ENCODE measurements around the gene KLC3.

The KLC3 gene

DNA sequence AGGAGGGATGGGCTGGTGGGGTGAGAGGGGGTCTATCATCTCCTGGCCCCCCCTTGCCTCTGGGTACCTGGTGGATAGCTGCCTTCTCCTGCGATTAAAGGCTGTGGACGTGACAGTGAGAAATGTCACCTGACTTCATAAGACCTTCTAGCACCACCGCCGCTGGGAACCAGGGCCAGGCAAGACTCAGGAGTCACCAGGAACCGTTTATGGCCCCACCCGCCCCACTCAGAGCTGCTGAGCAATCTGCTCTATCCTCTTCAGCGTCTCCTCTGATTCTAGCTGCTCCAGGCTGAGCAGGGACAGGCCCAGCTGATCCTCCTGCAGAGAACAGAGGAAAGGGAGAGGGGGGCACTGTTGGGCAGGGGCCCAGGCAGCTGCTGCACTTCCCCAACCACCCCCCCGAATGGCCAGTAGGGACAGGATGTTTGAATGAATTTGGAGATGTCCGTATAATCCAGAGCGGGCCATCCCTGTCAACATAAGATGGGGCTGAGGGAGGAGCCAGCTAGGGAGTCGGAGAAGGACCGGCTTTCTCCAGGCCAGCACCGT lies 10.9 kb downstream of the KLC3 start:
- no peaks in the 10 kb centered on the region for H3K27me3 ChIP-seq (ENCODE audit: control insufficient read depth, insufficient read depth, low read length)
- no peak overlapping the region for H3K9ac ChIP-seq (ENCODE audit: low read length)
- no peaks in the 10 kb centered on the region for H3K9me3 ChIP-seq (ENCODE audit: control insufficient read depth, low read depth, low read length)
- peaks cover 61% of the 10 kb centered on the region for H3K36me3 ChIP-seq (ENCODE audit: control insufficient read depth, low read depth, low read length)
- no peak overlapping the region for H3K27ac ChIP-seq (ENCODE audit: low read length)
- H3K4me1 ChIP-seq (ENCODE audit: control insufficient read depth, low read depth, low read length) = no peaks in the 10 kb centered on the region
- H3K4me3 ChIP-seq (ENCODE audit: low read length) = no peak overlapping the region

DNA sequence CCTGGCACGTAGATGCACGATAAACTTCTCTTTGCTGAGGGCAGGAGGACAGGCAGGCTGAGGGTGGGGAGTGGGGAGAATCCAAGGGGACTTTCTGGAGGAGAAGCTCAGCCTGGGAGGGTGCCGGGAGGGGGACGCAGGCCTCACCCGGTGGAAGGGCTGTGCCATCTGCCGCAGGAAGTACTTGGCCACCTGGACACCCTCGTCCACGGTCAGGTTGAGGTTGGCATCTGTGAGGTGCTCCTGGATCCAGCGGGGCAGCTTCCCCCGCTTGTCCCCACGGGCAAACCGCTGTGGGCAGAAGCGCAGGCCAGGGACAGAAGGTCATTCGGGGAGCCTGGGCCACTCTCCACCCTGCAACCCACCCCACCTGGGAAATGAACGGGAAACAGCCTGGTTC lies 11.5 kb downstream of the KLC3 start:
- no peak overlapping the region for H3K27ac ChIP-seq (ENCODE audit: low read length)
- no peaks in the 10 kb centered on the region for H3K9me3 ChIP-seq (ENCODE audit: control insufficient read depth, low read depth, low read length)
- no peak overlapping the region for H3K9ac ChIP-seq (ENCODE audit: low read length)
- no peaks in the 10 kb centered on the region for H3K27me3 ChIP-seq (ENCODE audit: control insufficient read depth, insufficient read depth, low read length)
- H3K36me3 ChIP-seq (ENCODE audit: control insufficient read depth, low read depth, low read length) = peaks cover 67% of the 10 kb centered on the region
- no peaks in the 10 kb centered on the region for H3K4me1 ChIP-seq (ENCODE audit: control insufficient read depth, low read depth, low read length)
- H3K4me3 ChIP-seq (ENCODE audit: low read length) = no peak overlapping the region

DNA sequence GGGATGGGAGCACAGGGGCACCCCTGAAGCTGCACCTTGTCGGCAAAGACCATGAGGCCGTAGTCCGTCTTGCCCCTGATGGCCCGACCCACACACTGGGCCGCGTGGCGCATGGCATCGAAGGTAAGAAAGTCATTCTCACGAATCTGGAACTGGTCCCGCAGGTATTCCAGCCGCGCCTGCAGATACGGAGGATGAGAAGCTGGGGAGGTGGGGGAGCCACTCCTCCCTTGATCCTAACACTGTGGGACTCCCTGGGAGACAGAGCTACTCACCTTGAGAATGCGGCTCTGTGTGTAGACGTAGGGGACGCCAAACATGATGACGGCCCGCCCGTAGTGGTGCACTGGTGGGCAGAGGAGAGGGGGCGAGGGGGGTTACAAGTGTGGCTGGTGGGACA lies 11.9 kb downstream of the KLC3 start:
- no peaks in the 10 kb centered on the region for H3K27me3 ChIP-seq (ENCODE audit: control insufficient read depth, insufficient read depth, low read length)
- no peak overlapping the region for H3K4me3 ChIP-seq (ENCODE audit: low read length)
- no peaks in the 10 kb centered on the region for H3K9me3 ChIP-seq (ENCODE audit: control insufficient read depth, low read depth, low read length)
- no peak overlapping the region for H3K9ac ChIP-seq (ENCODE audit: low read length)
- H3K36me3 ChIP-seq (ENCODE audit: control insufficient read depth, low read depth, low read length) = peaks cover 71% of the 10 kb centered on the region
- H3K27ac ChIP-seq (ENCODE audit: low read length) = no peak overlapping the region
- H3K4me1 ChIP-seq (ENCODE audit: control insufficient read depth, low read depth, low read length) = no peaks in the 10 kb centered on the region

DNA sequence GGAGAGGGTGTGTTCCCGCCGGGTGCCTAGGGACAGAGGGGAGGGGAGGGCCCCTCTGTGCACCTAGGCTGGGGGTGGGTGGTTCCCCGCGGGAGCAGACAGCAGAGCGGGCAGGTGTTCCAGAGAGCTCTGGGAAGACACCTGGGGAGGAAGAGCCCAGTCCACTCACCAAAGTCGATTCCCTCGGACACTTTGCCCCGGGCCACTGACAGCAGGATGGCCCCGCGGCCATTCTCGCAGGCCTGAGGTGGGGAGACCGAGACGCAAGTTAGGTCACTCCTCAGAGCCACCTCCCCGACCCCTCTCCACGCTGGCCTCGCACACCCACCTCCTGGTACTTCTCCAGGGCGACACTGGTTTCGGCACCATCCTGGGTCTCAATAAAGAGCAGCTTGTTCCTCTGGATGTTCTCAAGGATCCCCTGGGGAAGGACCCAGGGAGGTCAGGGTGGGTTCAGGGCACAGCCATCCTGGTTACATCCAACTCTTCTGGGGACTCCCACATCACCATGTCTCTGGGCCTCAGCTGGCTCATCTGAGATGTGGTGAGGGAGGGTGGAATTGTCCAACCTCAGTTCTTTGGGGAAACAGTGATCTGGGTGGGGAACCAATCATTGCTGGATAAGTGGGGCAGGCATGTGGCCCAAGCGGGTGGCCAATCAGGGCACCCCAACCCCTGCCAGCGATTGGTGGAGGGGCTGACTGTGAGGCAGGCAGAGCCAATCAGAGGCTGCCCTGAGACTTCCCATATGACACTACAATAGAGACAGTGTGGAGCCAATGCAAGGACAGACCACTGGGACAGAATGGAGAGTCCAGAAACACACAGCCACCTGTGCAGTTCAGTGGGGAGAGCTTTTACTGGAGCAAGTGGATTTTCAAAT lies 12.6 kb downstream of the KLC3 start:
- H3K36me3 ChIP-seq (ENCODE audit: control insufficient read depth, low read depth, low read length) = peaks cover 75% of the 10 kb centered on the region

DNA sequence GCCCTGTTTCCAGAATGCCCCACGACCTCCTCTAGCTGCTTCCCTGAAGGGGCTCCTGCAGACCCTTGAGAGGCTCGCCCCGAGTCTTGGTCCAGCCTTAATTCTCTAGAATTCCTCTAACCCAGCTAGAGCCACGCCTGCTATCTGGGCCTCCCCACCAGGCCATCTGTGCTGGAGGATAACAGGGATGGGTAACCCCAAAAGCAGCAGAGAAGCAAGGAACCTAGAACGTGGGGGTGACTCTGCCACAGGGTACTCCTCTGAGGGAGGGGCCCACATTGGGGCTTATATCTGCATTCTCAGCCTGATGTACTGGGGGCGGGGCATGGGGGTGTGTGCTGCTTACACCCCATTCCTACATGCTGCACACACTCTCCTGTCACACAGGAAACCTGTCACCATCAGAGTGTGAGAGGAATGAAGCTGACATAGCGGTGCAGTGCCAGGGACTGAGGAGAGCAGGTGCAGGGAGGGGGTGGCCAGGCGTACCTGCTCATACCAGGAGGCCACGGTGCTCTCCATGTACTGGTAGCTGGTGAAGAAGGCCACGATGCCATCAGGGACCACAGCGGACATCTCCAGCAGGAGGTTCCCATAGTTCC lies 13.8 kb downstream of the KLC3 start:
- Histone ChIP-seq H3K9me3 (ENCODE audit: control insufficient read depth, low read depth, low read length) (no peaks in the 10 kb centered on the region), H3K27ac (ENCODE audit: low read length) (no peak overlapping the region), H3K4me1 (ENCODE audit: control insufficient read depth, low read depth, low read length) (no peaks in the 10 kb centered on the region), H3K9ac (ENCODE audit: low read length) (no peak overlapping the region), H3K27me3 (ENCODE audit: control insufficient read depth, insufficient read depth, low read length) (no peaks in the 10 kb centered on the region), H3K36me3 (ENCODE audit: control insufficient read depth, low read depth, low read length) (peaks cover 81% of the 10 kb centered on the region), H3K4me3 (ENCODE audit: low read length) (no peak overlapping the region)

More for the DNA sequence above, 12.6 kb downstream of the KLC3 start:
- Histone ChIP-seq H3K9me3 (ENCODE audit: control insufficient read depth, low read depth, low read length) (no peaks in the 10 kb centered on the region), H3K4me3 (ENCODE audit: low read length) (no peak overlapping the region), H3K27ac (ENCODE audit: low read length) (no peak overlapping the region), H3K9ac (ENCODE audit: low read length) (no peak overlapping the region), H3K27me3 (ENCODE audit: control insufficient read depth, insufficient read depth, low read length) (no peaks in the 10 kb centered on the region), H3K4me1 (ENCODE audit: control insufficient read depth, low read depth, low read length) (no peaks in the 10 kb centered on the region)

DNA sequence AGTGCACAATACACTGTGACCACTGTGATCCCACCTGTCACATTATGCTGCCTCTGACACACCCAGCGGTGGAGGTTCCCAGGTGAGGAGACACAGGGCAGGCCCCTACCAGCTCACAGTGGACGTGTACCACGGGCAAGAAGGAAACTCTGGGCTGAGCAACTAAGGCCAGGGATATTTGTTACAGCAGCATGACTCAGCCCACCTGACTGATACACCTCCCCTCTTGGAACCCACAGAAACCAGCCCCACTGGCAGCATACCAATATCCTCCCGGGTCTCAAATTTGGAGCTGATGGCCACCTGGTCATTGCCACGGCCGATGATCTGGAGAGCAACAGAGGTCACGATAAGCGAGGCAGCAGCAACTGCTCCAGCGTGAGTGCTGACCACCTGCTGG lies 14.9 kb downstream of the KLC3 start:
- Histone ChIP-seq H3K36me3 (ENCODE audit: control insufficient read depth, low read depth, low read length) (peaks cover 77% of the 10 kb centered on the region), H3K27ac (ENCODE audit: low read length) (no peak overlapping the region), H3K27me3 (ENCODE audit: control insufficient read depth, insufficient read depth, low read length) (no peaks in the 10 kb centered on the region), H3K4me3 (ENCODE audit: low read length) (no peak overlapping the region), H3K9ac (ENCODE audit: low read length) (no peak overlapping the region), H3K9me3 (ENCODE audit: control insufficient read depth, low read depth, low read length) (no peaks in the 10 kb centered on the region), H3K4me1 (ENCODE audit: control insufficient read depth, low read depth, low read length) (no peaks in the 10 kb centered on the region)

DNA sequence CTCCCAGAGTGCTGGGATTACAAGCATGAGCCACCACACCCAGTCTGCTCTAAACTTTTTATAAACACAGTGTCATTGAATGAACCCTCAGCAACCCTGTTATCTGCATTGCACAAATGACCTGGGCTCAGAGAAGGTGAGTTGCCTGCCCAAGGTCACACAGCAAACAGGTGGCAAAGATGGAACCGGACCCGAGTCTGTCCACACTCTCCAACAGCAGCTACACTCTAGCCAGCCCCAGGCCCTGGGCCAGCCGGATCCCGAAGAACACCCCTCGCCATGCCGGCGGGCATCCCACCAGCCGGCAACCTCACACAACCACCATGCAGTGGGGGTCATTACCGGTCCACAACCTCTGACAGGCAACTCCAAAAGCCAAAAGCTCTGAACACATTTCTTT lies 15.4 kb downstream of the KLC3 start:
- H3K36me3 ChIP-seq (ENCODE audit: control insufficient read depth, low read depth, low read length) = peaks cover 73% of the 10 kb centered on the region
- H3K27ac ChIP-seq (ENCODE audit: low read length) = no peak overlapping the region
- no peak overlapping the region for H3K4me3 ChIP-seq (ENCODE audit: low read length)
- no peak overlapping the region for H3K9ac ChIP-seq (ENCODE audit: low read length)
- no peaks in the 10 kb centered on the region for H3K9me3 ChIP-seq (ENCODE audit: control insufficient read depth, low read depth, low read length)
- no peaks in the 10 kb centered on the region for H3K4me1 ChIP-seq (ENCODE audit: control insufficient read depth, low read depth, low read length)
- H3K27me3 ChIP-seq (ENCODE audit: control insufficient read depth, insufficient read depth, low read length) = no peaks in the 10 kb centered on the region

DNA sequence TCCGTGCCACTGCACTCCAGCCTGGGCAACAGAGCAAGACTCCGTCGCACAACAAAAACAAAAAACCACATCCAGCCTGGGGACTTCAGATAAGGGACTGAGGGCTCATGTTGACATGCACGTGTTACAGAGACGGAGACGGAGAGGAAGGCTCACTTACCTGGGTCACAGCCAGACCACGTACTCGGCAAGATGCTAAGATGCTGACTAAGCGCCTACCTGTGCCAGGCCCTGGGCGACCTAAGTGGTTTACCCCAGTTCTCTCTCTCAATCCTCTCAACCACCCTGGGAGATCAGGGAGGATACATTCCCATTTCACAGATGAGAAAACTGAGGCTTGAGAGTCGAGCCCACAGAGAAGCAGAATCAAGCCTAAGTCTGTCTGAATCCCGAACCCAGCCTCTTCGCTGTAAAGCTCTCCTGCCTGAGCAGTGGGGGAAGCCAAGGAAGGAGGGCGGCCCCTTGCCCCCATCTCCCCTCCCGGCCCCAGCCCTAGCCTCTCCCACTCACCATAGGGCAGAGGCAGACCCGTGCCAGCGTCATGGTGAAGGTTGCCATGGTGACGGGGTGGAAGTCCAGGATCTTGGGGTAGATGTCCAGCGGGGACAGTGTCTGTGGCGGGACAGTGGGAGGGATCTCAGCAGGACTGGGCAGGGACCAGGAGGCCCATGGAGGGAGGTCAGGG lies 16.4 kb downstream of the KLC3 start:
- H3K9me3 ChIP-seq (ENCODE audit: control insufficient read depth, low read depth, low read length) = no peaks in the 10 kb centered on the region
- H3K4me1 ChIP-seq (ENCODE audit: control insufficient read depth, low read depth, low read length) = no peaks in the 10 kb centered on the region
- H3K9ac ChIP-seq (ENCODE audit: low read length) = no peak overlapping the region
- H3K27ac ChIP-seq (ENCODE audit: low read length) = no peak overlapping the region
- H3K36me3 ChIP-seq (ENCODE audit: control insufficient read depth, low read depth, low read length) = peaks cover 72% of the 10 kb centered on the region
- H3K4me3 ChIP-seq (ENCODE audit: low read length) = no peak overlapping the region
- H3K27me3 ChIP-seq (ENCODE audit: control insufficient read depth, insufficient read depth, low read length) = no peaks in the 10 kb centered on the region

DNA sequence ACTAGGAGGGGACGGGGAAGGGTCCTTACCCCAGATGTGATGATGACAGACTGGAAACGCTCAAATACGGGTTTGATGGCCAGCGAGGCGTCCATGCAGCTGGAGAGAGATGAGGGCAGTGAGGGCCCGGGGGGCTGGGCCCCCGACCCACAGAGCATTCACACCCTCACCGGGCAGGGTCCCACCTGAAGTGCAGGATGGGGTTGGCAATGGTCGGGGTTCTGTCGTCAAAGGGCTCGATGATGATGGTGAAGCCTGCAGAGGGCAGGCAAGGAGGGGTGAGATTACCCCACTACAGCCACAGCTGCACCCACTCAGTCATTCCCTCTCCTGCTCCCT lies 16.9 kb downstream of the KLC3 start:
- Histone ChIP-seq H3K36me3 (ENCODE audit: control insufficient read depth, low read depth, low read length) (peaks cover 72% of the 10 kb centered on the region), H3K27ac (ENCODE audit: low read length) (no peak overlapping the region), H3K27me3 (ENCODE audit: control insufficient read depth, insufficient read depth, low read length) (no peaks in the 10 kb centered on the region), H3K4me1 (ENCODE audit: control insufficient read depth, low read depth, low read length) (no peaks in the 10 kb centered on the region), H3K9ac (ENCODE audit: low read length) (no peak overlapping the region), H3K9me3 (ENCODE audit: control insufficient read depth, low read depth, low read length) (no peaks in the 10 kb centered on the region), H3K4me3 (ENCODE audit: low read length) (no peak overlapping the region)

DNA sequence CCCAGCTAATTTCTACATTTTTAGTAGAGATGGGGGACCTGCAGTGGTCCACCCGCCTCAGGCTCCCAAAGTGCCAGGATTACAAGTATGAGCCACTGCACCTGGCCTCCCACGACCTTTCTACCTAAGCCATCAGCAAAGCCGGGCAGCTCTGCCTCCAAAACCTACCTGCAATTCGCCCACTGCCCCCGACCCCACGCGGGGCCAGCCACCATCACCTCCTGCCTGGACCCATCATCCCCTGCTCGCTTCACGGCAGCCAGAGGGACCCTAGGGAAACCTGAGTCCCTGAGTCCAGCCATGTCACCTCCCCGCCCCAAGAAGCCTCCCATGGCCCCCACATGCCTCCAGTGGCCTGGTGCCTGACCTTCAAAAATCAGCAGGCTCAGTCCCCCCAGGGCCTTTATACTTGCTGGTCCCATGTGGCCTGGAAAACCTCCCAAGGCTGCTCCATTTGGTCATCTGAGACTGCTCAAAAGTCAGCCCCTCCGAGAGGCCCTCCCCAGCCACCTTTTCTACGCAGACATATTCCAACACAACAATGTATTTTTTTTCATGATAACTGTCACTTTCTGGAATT lies 17.8 kb downstream of the KLC3 start:
- H3K4me3 ChIP-seq (ENCODE audit: low read length) = no peak overlapping the region
- no peaks in the 10 kb centered on the region for H3K27me3 ChIP-seq (ENCODE audit: control insufficient read depth, insufficient read depth, low read length)
- H3K4me1 ChIP-seq (ENCODE audit: control insufficient read depth, low read depth, low read length) = no peaks in the 10 kb centered on the region
- no peak overlapping the region for H3K9ac ChIP-seq (ENCODE audit: low read length)
- peaks cover 69% of the 10 kb centered on the region for H3K36me3 ChIP-seq (ENCODE audit: control insufficient read depth, low read depth, low read length)
- no peak overlapping the region for H3K27ac ChIP-seq (ENCODE audit: low read length)
- H3K9me3 ChIP-seq (ENCODE audit: control insufficient read depth, low read depth, low read length) = no peaks in the 10 kb centered on the region

DNA sequence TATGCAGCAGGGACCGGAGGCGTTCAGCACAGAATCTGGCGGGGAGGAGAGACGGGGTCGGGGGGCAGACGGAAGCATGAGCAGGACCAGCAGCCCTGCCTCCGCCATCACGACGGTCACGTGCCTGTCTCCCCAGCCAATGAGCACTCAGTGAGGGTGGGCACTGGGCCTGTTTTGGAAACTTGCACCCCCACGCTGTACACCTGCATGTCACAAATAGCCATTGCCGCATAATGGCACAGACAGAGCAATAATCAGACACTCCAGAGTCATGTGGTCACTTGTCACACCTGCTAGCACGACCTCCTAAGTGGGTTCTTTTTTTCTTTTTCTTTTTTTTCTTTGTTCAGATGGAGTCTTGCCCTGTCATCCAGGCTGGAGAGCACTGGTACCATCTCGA lies 21.1 kb downstream of the KLC3 start:
- no peak overlapping the region for H3K4me3 ChIP-seq (ENCODE audit: low read length)
- H3K9ac ChIP-seq (ENCODE audit: low read length) = no peak overlapping the region
- no peaks in the 10 kb centered on the region for H3K9me3 ChIP-seq (ENCODE audit: control insufficient read depth, low read depth, low read length)
- H3K36me3 ChIP-seq (ENCODE audit: control insufficient read depth, low read depth, low read length) = peaks cover 45% of the 10 kb centered on the region
- no peaks in the 10 kb centered on the region for H3K27me3 ChIP-seq (ENCODE audit: control insufficient read depth, insufficient read depth, low read length)
- no peaks in the 10 kb centered on the region for H3K4me1 ChIP-seq (ENCODE audit: control insufficient read depth, low read depth, low read length)
- no peak overlapping the region for H3K27ac ChIP-seq (ENCODE audit: low read length)
